ENCODE data around the gene ZNF385D. TPM values are rescaled to one million over a fixed set of nuclear protein-coding genes. Genes with fewer than 3 reads are reported as not detected.

Gene ZNF385D
- total RNA-seq, 1 donor from 2014 or later = under 0.01 TPM

GRCh38 chr3:21409401-21409800 is 341.6 kb downstream of the ZNF385D start:
- H3K4me3 ChIP-seq (ENCODE audit: low read depth, low read length) = no peak overlapping the region

GRCh38 chr3:21407743-21408142 is 343.3 kb downstream of the ZNF385D start:
- DNase-seq (ENCODE audit: low read depth) = no peak
- no peak for TF ChIP-seq CTCF (conservative IDR thresholded peaks at IDR 0.05; ENCODE audit: low read depth, low read length)
- H3K4me3 ChIP-seq (ENCODE audit: low read depth, low read length) = no peak overlapping the region

More at GRCh38 chr3:21409401-21409800, 341.6 kb downstream of the ZNF385D start:
- TF ChIP-seq CTCF (conservative IDR thresholded peaks at IDR 0.05; ENCODE audit: low read depth, low read length) = no peak
- no peak for DNase-seq (ENCODE audit: low read depth)

- H3K4me3 ChIP-seq (ENCODE audit: low read depth, low read length) = no peak overlapping the region
- TF ChIP-seq CTCF (conservative IDR thresholded peaks at IDR 0.05; ENCODE audit: low read depth, low read length) = no peak
- no peak for DNase-seq (ENCODE audit: low read depth)
These were observed 345.0 kb downstream of the ZNF385D start for GRCh38 chr3:21405671-21406667.

DNA sequence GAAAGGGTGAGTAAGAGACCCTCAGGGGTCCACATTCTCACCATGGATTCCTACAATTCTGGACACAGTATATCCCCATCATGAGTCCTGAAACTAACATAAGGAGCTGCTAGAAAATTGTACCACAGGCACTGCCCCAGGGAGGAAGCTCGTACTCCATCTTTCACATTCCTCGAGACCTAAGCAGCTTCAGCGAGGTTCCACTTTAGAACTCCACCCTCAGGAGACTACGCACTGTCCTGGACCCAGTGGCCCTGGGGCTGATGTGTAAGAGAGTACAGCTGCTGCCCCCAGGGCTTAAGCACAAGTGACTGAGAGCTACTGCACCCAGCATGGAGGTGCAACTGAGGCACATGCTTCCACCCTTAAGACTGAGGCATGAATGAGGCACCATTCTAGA is 352.5 kb downstream of the ZNF385D start:
- DNase-seq (ENCODE audit: low read depth) = no peak
- H3K4me3 ChIP-seq (ENCODE audit: low read depth, low read length) = no peak overlapping the region
- no peak for TF ChIP-seq CTCF (conservative IDR thresholded peaks at IDR 0.05; ENCODE audit: low read depth, low read length)

DNA sequence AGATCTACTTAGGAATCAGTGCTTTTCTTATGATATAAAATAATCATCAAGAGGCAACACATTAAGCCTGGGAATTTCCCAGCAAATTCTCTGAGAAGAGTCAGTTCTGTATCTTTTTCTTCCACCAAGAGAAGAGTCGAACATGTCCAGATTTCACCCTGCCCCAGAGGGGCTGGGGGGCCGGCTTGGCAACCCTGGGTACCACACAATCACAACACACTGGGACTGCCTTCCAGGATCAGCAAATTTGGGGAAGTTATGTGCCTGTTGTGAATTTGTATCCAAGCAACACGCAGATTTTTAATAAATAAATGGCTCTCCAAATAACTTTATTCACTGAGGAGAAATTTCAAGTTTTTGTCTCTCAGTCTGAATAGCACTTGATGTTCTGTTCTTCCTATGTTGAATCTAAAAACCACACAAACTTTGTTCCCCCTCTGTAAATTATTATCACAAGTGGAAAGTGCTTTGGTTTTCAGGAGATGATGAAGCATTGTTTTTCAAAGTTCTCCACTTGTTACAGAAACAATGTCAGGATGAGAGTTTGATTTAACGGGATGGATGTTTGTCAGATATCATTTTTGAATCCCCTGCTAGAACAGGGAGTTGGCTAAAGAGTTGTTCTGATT is 357.2 kb downstream of the ZNF385D start:
- no peak overlapping the region for H3K4me3 ChIP-seq (ENCODE audit: low read depth, low read length)
- DNase-seq (ENCODE audit: low read depth) = no peak
- no peak for TF ChIP-seq CTCF (conservative IDR thresholded peaks at IDR 0.05; ENCODE audit: low read depth, low read length)

DNA sequence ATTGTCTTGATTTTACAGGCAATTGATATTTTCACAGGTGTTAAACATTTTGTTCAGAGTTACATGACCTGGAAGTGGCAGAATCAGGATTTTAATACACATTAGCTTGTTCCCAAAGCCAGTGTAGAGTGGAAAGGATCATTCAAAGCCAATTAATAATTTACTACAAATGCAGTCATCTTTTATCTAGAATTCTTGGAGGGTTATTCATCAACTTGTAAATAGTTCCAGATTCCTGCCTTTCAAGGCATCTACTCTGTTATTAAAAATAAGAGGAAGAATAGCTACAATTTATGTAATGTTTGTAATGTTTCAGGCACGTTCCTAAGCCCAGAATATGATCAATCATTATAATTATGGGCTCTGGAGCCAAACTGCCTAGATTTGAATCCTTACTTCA is 358.5 kb downstream of the ZNF385D start:
- H3K4me3 ChIP-seq (ENCODE audit: low read depth, low read length) = no peak overlapping the region
- TF ChIP-seq CTCF (conservative IDR thresholded peaks at IDR 0.05; ENCODE audit: low read depth, low read length) = no peak
- peak; percentile 66 for DNase-seq (ENCODE audit: low read depth)
